Stimulated activated CD4-positive, alpha-beta T cell treated with anti-CD3 and anti-CD28 coated beads, Interleukin-1b, Interleukin-23, amount 100 ng/mL, for 48 hours (primary cell): ENCODE results near the gene FER1L5.

ENCODE experiments used
- DNase-seq: peaks from one replicate; pipeline ENCODE4 v3.0.0-alpha.2; 2020

Gene FER1L5

GRCh38 chr2:96699621-96700020, 57.1 kb downstream of the FER1L5 start:
- no peak for DNase-seq

GRCh38 chr2:96700086-96700485, 57.5 kb downstream of the FER1L5 start:
- DNase-seq = no peak

DNA sequence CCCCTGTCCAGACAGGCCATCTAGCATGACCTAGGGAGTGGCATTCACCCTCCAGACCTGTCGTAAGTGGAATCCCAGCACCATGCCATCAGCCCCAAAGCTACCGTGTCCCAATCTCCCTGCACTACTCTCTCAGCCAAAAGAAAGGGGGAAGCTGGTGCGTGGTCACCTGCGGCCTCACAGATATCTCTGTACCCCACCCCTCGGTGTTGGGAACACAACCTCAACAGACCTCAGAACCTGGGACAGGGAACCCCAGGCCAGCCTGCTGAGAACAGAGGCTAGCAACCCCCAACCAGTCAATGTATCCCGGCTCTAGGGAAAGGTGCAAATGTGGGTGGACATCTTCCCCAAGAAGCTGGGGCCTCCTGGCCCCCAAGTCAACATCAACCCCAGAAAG, 59.1 kb downstream of the FER1L5 start:
- DNase-seq = no peak

DNA sequence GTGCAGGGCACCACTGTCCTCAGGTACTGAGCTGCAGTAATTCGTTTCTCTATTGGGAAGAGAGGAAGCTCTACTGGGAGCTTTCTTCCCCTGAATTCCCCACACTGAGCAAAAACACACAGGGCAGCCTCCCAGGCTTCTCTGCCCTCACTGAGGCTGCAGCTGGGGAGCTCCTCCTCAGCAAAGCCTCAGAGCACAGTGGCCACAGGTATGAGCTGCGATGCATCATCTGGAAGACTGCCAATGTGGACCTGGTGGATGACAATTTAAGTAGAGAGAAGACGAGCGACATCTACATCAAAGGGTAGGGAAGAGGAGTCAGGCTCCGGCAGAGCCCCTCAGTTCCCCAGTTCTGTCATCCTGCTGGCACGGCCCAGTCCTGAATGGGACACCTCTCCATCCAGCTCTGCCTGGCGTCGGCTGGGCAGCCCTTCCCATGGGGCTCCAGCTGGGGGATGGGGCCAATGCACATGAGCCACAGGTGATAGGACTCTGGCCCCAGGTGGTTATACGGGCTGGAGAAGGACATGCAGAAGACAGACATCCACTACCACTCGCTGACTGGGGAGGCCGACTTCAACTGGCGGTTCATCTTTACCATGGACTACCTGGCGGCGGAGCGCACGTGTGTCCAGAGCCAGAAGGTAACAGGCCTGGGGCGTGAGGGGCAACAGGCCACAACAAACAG, 59.7 kb downstream of the FER1L5 start:
- no peak for DNase-seq

- no peak for DNase-seq
Measured at GRCh38 chr2:96703021-96703751, 60.6 kb downstream of the FER1L5 start.

DNA sequence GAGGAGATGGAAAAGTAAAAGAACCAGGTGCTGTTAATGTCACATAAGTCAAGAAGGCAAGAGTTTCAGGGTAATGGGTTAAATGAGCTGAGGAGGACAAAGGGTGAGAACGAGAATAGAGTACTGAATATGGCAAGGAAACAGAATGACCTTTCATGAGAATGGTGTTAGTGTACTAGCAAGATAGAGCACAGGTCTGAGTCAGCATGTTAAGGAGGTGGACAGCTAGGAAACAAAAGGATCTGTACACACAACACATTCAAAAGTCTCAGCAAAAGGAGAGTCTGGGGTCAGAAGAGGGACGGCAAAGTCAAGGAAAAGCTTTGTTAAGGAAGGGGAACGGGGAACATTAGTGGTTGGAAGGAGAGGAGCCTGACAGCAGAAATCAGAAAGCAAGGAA, 68.4 kb downstream of the FER1L5 start:
- DNase-seq = no peak

DNA sequence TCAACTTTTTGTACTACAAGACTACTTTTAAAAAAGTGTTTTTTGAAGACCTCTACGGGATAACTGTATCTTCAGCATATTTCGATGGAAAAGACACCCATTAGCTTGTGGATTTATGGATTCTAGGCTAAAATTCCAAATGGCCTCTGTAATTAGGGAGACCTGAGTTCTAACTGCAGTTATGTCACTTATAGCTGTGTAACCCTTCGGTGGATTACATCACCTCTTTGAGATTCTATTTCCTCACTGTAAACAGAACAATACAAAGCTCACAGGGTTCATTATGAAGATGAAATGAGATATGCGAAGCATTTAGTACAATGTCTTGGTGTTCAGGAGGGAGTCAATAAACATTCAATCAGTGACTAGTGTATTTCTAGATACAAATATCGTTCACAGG, 73.1 kb downstream of the FER1L5 start:
- no peak for DNase-seq

DNA sequence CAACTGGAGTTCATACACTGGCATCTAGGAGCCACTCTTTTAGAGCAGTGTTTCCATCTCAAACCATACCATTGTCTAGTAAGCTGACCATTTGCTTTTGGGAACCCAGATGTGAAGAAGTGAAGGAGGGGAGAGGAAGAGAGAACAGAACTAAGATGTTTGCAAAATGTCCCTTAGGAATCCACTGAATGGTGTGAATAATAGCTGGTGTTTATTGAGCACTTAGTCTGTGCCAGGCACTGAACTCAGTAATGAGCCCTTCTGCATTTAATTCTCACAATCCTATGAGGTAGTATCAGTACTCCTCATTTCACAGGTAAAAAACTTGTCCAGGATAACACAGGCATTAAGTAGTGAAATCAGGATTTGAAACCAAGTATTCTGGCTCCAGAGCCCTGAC, 73.8 kb downstream of the FER1L5 start:
- DNase-seq = no peak

DNA sequence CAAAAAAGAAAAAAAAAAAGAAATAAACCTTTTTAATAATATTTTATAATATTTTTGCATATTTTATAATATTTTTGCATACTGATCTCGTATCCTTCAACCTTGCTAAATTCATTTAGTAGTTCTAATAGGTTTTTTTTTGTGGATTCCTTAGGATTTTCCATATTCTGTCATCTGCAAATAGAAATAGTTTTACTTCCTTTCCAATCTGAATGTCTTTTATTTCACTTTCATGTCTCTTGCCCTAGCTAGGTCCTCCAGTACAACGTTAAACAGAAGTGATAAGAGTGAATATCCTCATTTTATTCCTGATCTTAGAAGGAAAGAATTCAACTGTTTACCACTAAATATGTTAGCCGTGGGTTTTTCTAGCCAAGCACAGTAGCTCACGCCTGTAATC, 83.6 kb downstream of the FER1L5 start:
- DNase-seq = no peak

DNA sequence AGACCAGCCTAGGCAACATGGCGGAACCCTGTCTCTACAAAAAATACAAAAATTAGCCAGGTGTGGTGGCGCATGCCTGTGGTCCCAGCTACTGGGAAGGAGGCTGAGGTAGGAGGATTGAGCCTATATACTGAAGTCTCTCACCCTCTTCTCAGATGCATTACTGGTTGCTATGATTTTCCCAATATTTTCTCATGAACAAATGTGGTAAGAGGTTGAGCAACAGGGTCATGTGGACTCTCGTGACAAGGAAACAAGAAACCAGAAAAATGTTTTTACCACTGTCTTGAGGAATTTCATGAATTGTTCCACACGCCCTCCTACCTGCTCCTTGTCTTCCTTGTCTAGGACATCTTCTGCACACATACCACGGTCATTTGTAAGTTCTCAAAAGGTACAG, 84.9 kb downstream of the FER1L5 start:
- no peak for DNase-seq

GRCh38 chr2:96729748-96730147, 87.2 kb downstream of the FER1L5 start:
- no peak for DNase-seq

DNA sequence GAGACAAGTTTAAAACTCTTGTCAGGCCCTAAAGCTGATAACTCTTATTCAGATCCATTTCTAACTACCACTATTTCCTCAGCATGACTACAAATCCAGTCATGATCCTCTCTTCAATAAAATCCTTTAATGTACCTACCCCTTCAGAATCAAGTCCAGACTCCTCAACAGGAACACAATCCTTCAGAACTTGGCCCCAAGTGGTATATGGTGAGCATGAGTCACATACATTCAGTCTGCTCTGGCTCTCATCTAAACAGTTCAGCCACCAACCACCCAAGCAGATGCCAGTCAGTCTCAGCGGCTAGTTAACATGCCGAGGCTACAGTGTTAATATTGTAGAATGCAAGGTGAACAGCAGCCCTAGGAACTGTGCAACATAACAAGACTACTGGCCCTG, 87.6 kb downstream of the FER1L5 start:
- DNase-seq = no peak

- no peak for DNase-seq
Measured at GRCh38 chr2:96733931-96734330, 91.4 kb downstream of the FER1L5 start.

DNA sequence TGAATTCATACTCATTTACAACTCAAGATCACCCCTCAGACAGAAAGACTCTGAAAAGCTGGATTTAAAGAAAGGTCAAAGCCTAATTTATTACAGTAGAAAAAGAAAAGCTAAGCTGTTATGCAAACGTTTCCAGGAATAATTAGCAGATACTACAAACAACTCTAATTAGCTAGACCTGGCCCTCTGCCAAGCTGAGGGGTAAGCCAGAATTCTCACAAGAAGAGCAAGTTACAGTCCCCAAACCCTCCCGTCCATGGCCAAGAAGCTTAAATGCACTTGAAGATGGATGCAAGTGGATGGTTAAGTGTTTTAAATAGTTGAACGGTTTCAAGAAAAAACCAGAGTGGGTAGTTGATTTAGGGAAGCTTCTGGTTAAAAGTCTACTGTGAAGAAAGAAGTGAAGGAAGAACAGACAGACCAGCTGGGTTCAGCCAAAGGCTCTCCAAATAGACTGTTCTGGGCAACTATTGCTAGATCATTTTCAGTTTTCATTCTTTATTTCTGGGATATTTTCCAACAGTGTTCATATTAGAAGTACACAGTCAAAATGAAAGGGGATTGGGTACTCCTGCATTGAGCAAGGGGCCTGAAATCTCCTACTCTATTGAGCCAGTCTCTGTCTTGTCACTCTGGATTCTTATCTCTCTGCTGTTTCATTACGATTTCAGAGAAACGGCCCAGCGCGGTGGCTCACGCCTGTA, 92.5 kb downstream of the FER1L5 start:
- no peak for DNase-seq

DNA sequence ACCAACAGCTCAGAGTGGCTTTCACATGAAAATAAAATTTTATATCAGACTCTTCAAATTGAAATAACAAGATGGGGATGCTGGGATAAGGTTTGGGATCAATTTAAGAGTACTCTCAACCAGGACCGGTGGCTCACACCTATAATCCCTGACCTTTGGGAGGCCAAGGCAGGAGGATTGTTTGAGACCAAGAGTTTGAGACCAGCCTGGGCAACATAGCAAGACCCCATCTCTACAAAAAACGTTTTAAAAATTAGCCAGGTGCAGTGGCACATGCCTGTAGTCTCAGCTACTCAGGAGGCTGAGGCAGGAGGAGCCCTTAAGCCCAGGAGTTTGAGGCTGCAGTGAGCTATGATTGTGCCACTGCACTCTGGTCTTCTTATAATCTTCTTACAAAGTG, 94.7 kb downstream of the FER1L5 start:
- DNase-seq = no peak

GRCh38 chr2:96737831-96738230, 95.3 kb downstream of the FER1L5 start:
- no peak for DNase-seq

DNA sequence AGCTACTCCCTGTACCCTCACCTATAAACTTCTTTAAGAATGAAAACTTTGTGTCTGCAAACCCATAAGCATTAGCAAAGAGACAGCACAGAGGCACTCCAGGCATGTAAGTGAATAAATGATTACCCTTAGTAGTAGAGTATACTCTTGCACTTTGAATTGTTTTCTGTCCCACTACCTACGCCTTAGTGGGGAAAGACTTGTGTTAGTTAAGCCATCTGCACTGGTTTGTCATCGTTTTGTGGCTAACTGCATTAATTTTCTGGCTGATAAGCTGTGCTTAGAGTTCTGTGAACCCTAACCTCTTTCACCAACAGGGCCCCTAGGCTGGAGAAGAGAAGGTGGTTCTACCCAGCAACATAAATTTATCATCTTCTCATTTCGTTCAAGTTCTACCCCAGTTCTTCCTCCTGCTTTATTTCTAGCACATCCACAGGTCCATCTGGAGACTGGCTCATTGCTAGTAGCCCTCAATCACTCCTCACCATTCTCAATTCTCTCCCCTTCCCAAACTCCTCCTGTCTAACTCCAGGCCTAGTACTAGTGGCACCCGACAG, 96.6 kb downstream of the FER1L5 start:
- DNase-seq = no peak

- DNase-seq = peak; percentile 98
Measured at GRCh38 chr2:96739633-96740428, 97.3 kb downstream of the FER1L5 start, which contains the start of gene LMAN2L. LMAN2L (minus strand) TSS chr2:96740064; CDS start chr2:96740040, 24 bp downstream.

- DNase-seq = no peak
Measured at GRCh38 chr2:96747061-96747617, 104.6 kb downstream of the FER1L5 start.

DNA sequence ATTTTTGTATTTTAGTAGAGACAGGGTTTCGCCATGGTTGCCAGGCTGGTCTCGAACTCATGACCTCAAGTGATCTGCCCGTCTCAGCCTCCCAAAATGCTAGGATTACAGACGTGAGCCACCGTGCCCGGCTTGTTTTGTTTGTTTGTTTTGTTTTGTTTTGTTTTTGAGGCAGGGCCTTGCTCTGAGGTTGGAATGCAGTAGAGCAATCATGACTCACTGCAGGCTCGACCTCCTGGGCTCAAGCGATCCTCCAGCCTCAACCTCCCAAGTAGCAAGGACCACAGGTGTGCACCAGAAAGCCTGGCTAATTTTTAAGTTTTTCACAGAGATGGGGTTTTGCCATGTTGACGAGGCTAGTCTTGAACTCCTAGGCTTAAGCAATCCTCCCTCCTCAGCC, 109.2 kb downstream of the FER1L5 start:
- no peak for DNase-seq

- DNase-seq = no peak
Measured at GRCh38 chr2:96753661-96754282, 111.2 kb downstream of the FER1L5 start.

DNA sequence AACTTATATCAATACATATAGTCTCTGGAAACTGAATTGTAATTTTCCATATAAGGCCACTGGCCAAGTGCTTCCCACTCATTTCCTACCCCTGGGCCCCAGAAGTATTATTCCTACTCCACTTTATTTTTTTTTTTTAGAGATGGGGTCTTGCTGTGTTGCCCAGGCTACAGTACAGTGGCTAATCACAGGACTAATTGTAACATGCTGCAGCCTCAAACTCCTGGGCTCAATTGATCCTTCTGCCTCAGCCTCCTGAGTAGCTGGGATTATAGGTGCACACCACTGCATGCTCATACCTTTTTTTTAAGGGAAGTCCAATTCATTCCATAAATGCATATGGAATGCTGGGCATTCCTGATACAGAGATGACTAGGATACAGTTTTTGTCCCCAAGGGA, 111.8 kb downstream of the FER1L5 start:
- no peak for DNase-seq
